Epithelial cell of esophagus (primary cell): Measurements from ENCODE around the gene MRPS25.
A peak's percentile ranks its signal among the peaks of the same experiment; 100 is the strongest.

Source experiments
- DNase-seq: peaks from one replicate; pipeline ENCODE4 v3.0.0; 2010; ENCODE audit warnings: low read depth
- H3K4me3 ChIP-seq: 2 replicates; pipeline ENCODE4 v1.5.1; 2011; ENCODE audit warnings: mild to moderate bottlenecking, low read length, control low read depth
- CTCF ChIP-seq: IDR thresholded peaks from 2 replicates; pipeline ENCODE4 v1.5.1; 2011; ENCODE audit warnings: low read depth, mild to moderate bottlenecking, low read length, control low read depth, inconsistent platforms; ENCODE audit not compliant: insufficient read depth; ENCODE audit errors: missing control alignments

Gene MRPS25

DNA sequence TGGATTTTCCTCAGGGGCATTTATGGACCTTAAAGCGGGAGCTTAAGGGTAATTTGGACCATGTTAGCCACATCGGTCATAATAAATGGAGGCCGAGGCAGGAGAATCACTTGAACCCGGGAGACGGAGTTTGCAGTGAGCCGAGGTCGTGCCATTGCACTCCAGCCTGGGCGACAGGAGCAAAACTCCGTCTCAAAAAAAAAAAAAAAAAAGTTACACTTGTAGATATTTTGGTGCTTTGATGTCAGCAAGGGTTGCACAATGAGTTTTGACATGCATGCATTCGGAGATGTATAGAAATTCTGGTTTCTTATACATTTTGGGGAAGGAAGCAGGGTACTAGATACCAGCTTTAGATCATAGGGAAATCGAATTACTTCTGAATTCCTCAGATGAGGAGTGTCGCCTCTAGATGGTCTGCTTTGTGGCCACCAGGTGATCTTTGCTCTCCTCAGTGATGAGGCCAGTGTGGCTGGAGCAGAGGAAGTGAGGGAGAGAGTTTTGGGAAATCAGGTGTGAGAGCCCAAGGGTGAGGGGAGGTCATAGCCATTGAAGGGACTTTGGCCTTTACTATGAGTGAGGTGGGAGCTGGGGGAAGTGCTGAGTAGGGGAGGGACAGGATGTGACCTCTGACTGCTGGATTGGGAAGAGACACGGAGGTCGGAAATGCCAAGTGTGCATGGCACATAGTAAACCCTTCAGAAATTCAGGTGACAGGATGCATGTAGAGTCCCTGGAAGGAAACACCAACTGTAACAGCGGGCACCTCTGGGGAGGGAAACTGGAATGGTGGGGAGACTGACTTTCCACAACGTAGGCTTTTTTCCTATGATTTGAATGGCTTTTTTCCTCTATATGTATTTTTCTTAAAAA, 42.2 kb upstream of the MRPS25 start:
- no peak for TF ChIP-seq CTCF
- no peak for DNase-seq
- no peak overlapping the region for H3K4me3 ChIP-seq

DNA sequence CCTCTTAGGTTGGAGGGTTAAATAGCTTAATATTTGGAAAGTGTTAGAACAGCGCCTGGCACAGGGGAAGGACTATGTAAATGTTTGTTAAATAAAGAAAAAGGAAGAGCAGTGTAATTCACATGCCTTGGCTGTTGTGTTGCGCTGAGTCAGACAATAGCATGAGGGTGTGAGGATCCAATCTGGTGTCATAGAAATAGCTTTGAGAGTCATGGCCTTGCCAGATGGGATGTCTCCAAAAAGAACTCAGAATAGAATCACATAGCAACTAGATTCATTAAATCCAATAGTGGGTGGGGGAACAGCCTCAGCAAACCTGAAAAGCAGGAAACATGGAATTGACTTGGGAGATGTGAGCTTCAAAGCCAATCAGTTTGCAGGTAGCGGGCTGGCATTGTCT, 37.7 kb upstream of the MRPS25 start:
- no peak overlapping the region for H3K4me3 ChIP-seq
- DNase-seq, result peak; percentile 51
- TF ChIP-seq CTCF, result no peak

GRCh38 chr3:15102256-15102655, 37.1 kb upstream of the MRPS25 start:
- TF ChIP-seq CTCF, result no peak
- H3K4me3 ChIP-seq, result no peak overlapping the region
- no peak for DNase-seq

DNA sequence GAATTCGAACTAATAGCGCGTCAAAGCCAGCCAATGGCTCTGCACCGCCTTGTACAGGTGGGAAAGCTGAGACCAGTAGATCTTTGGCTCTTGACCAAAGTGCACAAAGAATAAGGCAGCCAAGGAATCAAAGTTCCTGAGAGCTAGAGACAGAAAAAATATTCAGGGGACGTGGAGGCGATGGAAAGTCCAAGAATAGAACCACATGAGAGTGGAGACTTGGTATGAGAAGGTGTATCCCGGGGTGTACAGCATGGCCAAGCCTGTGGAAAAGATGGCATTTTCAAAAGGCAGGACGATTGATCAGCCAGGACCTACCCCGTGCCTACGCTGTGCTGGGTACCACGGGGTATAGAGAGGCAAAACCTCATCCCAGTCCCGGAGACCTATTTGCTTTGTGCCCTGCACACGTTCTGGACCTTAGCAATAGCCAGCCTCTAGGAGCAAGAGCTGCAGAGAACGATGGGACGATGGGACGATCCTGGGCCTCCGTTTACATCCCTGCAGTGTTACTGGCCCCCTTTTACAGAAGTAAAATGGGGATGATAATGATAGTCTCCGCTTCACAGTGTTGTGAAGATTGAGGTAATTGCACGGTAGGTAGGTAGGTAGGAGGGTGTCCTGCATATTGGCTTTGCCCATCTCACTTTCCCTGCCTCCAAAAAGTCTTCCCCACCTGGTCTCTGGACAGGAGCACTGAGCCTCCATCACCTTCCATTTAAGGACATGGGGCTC, 34.4 kb upstream of the MRPS25 start:
- peak overlapping the region; percentile 60 for H3K4me3 ChIP-seq

DNA sequence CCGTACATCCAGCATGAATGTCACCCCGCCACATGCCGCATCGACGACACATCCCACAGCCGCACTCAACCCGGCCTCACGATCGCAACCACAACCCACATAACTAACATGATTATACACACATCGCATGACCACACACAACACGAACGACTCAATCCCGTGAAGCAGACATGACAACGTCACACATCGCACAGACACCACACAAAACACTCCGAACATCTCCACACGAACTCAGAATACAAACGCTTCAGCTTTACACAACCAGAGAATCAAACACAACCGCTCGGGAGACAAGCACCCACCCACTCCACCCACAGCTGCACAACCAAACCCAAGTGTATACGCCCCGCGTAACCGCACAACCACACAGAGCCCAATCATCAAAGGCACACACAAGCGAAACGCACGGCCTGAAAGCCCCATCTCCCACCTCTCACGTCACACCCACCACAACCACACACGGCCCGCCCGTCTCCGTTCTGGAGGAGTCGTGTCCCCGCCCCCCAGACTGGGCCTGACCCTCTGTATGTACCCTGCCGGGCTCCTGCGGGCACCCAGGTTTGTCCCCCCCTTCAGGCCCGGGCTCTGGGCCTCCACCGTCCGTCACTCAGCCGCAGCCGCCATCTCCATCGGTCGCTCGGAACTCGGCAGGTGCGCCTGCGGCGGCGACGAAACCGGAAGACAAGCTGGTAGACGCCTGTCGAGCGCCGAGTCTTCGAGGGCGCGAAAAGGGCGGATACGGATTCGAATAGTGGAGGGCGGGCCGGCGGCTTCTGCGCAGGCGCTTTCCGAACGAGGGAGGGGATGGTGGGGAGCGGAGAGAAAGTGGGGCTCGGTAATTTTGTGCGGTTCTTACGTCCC, 33.6 kb upstream of the MRPS25 start, which contains the start of gene RBSN:
TSS of gene RBSN (minus strand) at position 646 of the 861 bp plus-strand sequence. CDS start 3,028 bp downstream, outside the sequence.
- TF ChIP-seq CTCF, result no peak
- peak within 1 kb of the TSS; percentile 60 for H3K4me3 ChIP-seq
- DNase-seq, result peak; percentile 96

More for the DNA sequence above, 34.4 kb upstream of the MRPS25 start:
- DNase-seq, result no peak
- TF ChIP-seq CTCF, result no peak

- TF ChIP-seq CTCF, result no peak
- DNase-seq, result peak; percentile 19
- peak overlapping the region; percentile 60 for H3K4me3 ChIP-seq
Observed at GRCh38 chr3:15097891-15098290, 32.8 kb upstream of the MRPS25 start.
